Measurements from ENCODE around the gene TAF4. TPM values are rescaled to one million over a fixed set of nuclear protein-coding genes. Genes with fewer than 3 reads are reported as not detected.
A peak's percentile ranks its signal among the peaks of the same experiment; 100 is the strongest.
"Not testable (repeated sequence)": the region's sequence is repeated elsewhere in the genome, so short reads cannot be mapped to it uniquely, and the experiment has no call there.

TAF4 gene
- total RNA-seq, 1 donor from 2014 or later = 26.0 TPM

- no peak for DNase-seq (ENCODE audit: low spot score)
Measured at GRCh38 chr20:62002882-62003480, 62.7 kb downstream of the TAF4 start.

- no peak for DNase-seq (ENCODE audit: low spot score)
Measured at GRCh38 chr20:62001178-62001715, 64.4 kb downstream of the TAF4 start.

- DNase-seq (ENCODE audit: low spot score) = no peak
Measured at GRCh38 chr20:61998343-61999121, 67.1 kb downstream of the TAF4 start.

GRCh38 chr20:61997891-61998290 lies 67.8 kb downstream of the TAF4 start:
- DNase-seq (ENCODE audit: low spot score) = no peak

GRCh38 chr20:61997372-61997771 lies 68.3 kb downstream of the TAF4 start:
- no peak for DNase-seq (ENCODE audit: low spot score)

GRCh38 chr20:61994546-61994945 lies 71.1 kb downstream of the TAF4 start:
- no peak for DNase-seq (ENCODE audit: low spot score)

GRCh38 chr20:61993058-61993457 lies 72.6 kb downstream of the TAF4 start:
- DNase-seq (ENCODE audit: low spot score) = no peak

GRCh38 chr20:61991476-61991875 lies 74.2 kb downstream of the TAF4 start:
- DNase-seq (ENCODE audit: low spot score) = no peak

GRCh38 chr20:61990484-61990883 lies 75.2 kb downstream of the TAF4 start:
- no peak for DNase-seq (ENCODE audit: low spot score)

GRCh38 chr20:61989741-61990140 lies 75.9 kb downstream of the TAF4 start:
- DNase-seq (ENCODE audit: low spot score) = no peak

- no peak for DNase-seq (ENCODE audit: low spot score)
Measured at GRCh38 chr20:61988665-61989064, 77.0 kb downstream of the TAF4 start.

- DNase-seq (ENCODE audit: low spot score) = no peak
Measured at GRCh38 chr20:61986762-61987321, 78.8 kb downstream of the TAF4 start.

GRCh38 chr20:61985096-61985495 lies 80.6 kb downstream of the TAF4 start:
- no peak for DNase-seq (ENCODE audit: low spot score)

- DNase-seq (ENCODE audit: low spot score) = not testable (repeated sequence)
Measured at GRCh38 chr20:61984431-61984830, 81.2 kb downstream of the TAF4 start.

GRCh38 chr20:61983965-61984364 lies 81.7 kb downstream of the TAF4 start:
- DNase-seq (ENCODE audit: low spot score) = no peak

GRCh38 chr20:61982951-61983315 lies 82.7 kb downstream of the TAF4 start:
- no peak for DNase-seq (ENCODE audit: low spot score)

- DNase-seq (ENCODE audit: low spot score) = no peak
Measured at GRCh38 chr20:61982191-61982950, 83.3 kb downstream of the TAF4 start.

GRCh38 chr20:61981691-61982090 lies 84.0 kb downstream of the TAF4 start:
- DNase-seq (ENCODE audit: low spot score) = not testable (repeated sequence)

GRCh38 chr20:61980647-61981583 lies 84.8 kb downstream of the TAF4 start:
- DNase-seq (ENCODE audit: low spot score) = peak; percentile 22

- no peak for DNase-seq (ENCODE audit: low spot score)
Measured at GRCh38 chr20:61979701-61980635, 85.7 kb downstream of the TAF4 start.
